ENCODE data around the gene GJD3.
A peak's percentile ranks its signal among the peaks of the same experiment; 100 is the strongest.

The GJD3 gene

DNA sequence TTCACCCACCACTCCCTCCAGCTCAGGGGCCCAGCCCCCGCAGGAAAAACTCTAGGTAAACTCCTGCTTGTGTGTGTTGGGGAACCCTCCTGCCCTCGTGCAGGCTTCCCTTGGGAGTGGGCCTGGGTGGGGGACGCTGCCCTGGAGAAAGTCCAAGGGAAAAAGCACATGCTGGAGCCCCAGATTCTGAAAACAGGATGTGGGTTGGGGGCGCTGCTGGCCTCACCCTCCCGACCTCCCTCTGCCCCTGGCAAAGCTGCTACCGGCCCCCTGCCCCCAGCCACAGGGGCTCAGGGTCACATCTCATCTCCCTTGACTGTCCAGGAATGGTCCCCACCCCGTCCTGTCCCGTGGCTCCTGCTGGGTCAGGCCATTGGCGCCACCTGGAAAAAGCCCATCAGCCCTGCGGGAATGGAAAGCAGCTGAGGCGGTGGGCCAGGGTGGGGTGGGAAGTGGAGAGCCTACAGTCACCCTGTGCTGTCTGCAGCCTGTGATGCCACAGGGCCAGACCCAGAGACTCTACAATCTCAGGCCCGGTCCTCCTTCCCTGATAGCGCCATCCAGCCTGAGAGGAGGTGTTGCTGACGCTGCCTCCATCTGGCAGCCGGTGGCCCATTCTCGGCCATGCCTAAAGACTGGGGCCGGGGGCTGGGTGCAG, 2.5 kb upstream of the GJD3 start:
- DNase-seq, result no peak

GRCh38 chr17:40366076-40366860, 1.7 kb upstream of the GJD3 start:
- no peak for DNase-seq

- no peak for DNase-seq
These were observed 369 bp upstream of the GJD3 start for GRCh38 chr17:40364906-40365305.

- DNase-seq, result peak in 1 of 2 experiments; percentile 32
These were observed 1.3 kb downstream of the GJD3 start for GRCh38 chr17:40363111-40363827.

DNA sequence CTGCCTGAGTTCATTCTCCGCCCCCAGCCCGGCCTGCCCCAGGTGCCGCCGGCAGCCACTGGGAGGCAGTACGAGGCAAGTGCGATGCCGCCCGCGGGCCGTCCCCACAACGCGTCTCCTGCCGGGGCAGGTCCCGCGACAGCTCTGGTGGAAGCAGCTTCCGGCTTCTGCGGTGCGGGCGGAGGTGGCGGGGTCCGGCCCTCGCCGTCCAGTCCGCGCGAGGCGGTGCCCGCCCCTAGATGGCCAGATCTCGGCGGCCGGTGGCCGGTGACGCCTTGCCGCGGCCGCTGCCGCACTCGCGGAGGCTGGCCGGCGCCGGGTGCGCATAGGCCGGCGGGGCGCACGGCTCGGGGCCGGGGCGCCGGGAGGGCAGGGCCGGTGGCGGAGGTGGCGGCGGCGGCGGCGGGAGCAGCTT, 1.8 kb downstream of the GJD3 start:
- peak; percentile 70 to 76 for DNase-seq

DNA sequence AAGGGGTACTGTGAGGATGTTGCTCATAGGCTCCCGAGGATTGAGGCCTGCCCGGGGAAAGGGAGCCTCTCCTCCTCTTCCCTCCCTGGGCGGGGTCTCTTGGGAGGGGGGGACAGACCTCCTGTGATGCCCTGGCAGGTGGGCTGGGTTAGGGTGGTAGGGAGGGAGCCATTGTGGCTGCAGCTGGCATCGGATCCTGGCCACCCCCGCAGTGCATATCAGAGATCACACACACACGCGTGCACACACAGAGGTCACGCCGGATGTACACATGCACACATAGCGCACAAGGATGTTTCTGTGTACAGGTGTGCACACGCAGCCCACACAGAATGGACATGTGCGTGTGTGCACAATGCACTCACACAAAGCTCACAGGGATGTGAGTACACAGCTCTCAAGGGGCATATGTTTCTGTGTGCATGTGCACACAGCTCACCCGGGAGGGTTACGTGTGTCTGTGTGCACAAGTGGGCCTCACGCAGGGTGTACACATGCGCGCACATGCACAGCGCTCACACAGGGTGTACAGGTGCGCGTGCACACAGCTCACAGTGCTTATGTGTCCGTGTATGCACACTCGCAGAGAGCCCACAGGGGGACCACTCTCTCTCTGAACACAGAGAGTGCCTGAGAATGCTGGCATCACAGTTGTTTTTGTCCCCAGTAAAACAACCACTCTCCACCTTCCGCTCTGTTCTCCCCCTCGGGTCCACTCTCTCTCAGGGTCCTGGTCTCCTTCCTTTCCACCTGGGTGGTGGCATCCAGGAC, 2.4 kb downstream of the GJD3 start:
- no peak for DNase-seq

DNA sequence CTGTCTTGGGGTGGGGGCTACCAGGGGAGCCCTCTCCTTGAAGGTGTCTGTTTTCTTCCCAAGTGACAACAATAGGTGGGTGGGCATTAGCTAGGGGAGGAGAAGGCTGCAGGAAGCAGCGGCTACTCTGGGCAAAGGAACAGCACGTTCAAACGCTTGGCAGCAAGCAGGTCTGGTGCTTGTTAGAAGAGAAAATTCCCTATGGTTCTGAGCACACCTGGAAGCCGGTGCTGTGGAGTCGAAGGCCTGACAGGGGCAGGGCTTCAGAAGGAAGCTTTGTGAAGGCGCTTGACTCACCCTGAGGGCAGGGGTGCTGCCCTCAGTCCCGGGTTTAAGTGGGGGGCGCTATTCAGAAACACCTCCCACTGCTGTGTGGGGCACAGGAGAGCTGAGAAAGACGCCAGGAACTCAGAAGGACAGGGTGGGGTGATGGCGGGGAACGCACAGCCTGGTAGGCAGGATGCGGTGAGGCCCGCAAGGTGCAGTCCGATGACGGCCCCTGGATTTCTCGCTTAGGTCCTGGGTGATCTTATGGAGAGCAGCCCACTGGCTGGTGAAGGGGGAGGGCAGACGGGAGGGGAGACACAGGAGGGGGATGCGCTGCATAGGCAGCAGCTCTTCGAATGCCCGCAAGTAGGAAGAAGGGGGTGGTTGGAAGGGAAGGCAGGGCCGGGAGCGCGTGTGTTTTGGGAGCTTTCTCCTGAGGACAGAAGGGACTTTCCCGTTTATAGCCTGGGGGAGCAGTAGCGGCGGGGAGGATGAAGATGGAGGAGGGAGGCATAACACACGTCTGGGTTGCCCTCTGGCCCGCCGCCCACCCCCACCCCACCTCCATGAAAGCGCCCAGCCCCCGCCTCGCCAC, 3.2 kb downstream of the GJD3 start:
- DNase-seq, result no peak

- no peak for DNase-seq
These were observed 4.4 kb downstream of the GJD3 start for GRCh38 chr17:40360091-40360490.

DNA sequence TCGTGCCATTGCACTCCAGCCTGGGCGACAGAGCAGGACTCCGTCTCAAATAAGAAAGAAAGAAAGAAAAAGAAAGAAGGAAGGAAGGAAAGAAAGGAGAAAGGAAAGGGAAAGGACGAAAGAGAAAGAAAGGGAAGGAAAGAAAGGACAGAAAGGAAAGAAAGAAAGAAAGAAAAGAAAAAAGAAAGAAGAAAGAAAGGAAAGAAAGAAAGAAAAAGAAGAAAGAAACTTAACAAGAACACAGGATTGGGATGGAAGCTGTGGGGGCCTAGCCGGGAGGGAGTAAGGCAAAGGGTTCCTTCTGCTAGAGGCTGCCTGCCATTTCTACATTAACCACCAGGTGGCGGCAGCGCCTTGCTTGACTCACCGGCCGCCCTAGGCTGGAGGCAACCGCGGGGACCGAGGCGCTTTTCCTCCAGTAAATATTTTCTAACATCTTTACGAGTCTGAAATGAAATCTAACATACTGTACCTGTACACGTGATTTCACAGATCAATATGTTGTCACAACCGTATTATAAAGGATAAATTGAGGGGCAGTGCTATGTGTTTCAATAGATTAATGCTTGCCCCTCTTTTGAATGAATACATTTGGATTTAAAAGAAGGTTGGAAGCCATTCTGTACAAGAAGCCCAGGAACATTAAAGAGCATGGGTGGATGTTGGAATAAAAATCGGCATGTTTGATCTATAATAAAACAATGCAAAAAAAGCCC, 6.1 kb downstream of the GJD3 start:
- DNase-seq, result peak; percentile 73 to 87

GRCh38 chr17:40356990-40357881, 7.3 kb downstream of the GJD3 start:
- DNase-seq, result no peak

GRCh38 chr17:40355804-40356758, 8.5 kb downstream of the GJD3 start:
- no peak for DNase-seq

- DNase-seq, result peak; percentile 30 to 39
These were observed 9.3 kb downstream of the GJD3 start for GRCh38 chr17:40355123-40355803.

- DNase-seq, result no peak
These were observed 10.1 kb downstream of the GJD3 start for GRCh38 chr17:40354221-40355122.

DNA sequence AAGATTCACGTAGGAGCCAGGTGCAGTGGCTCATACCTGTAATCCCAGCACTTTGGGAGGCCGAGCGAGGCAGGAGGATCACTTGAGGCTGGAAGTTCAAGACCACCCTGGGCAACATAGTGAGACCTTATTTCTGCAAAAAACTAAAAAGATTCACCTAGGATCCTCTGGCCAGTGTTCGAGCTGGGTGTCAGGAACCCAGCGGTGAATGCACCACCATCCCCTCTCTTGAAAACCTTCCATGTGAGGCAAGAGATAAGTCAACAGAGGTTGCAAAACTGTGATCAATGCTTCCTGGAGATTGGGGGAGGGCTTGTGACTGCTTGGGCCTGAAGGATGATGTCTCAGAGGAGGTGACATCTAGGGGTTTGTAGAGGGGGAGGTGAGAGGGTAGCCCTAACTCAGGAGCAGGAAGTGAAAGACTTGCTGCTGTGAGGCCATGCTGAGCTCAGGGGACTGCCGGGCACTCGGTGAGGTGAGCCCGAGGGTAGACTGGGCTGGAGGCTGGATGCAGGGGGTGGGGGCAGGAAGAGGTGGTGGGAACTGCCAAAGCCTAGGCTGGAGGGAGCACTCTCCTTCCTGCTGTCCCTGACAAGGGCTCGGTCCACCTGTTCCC, 11.7 kb downstream of the GJD3 start:
- peak; percentile 34 to 70 for DNase-seq

DNA sequence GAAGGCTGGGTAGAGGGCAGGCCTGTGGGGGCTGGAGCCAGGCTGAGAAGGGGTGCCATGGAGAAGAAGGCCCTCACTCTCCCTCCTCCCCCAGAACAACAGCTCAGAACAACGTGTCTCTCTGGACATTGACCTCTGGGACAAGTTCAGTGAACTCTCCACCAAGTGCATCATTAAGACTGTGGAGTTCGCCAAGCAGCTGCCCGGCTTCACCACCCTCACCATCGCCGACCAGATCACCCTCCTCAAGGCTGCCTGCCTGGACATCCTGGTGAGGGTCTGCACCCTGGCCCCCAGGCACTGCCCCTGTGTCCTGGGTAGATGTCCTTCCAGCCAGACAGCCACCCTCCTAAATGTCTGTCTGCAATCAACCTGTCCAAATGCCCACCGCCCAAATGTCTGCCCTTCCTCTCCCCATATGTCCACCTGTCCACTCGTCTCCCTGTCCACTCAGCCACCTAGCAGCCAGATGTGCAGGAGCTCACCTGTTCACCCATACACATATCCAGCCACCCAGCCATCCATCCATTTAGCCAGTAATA, 12.2 kb downstream of the GJD3 start:
- DNase-seq, result no peak
